ENCODE measurements around the gene MGAT4C. TPM values are rescaled to one million over a fixed set of nuclear protein-coding genes. Genes with fewer than 3 reads are reported as not detected.

MGAT4C gene
- total and polyA plus RNA-seq, 2 donors (not counting 3 experiments of a cell fraction or from before 2014, with no cell fraction given) = not detected

GRCh38 chr12:86158956-86159355 is 97.2 kb downstream of the MGAT4C start:
- intact Hi-C loops (cut with micrococcal nuclease) (no loop called here), dilution Hi-C loops (cut with MboI; ENCODE audit: extremely low pct_ligation_motif_present, low sequenced_read_pairs) (no loop called here)
- no peak for DNase-seq (ENCODE audit: low read depth, low spot score)
- H4K20me1 ChIP-seq (replicated peaks; ENCODE audit: control insufficient read depth, extremely low read depth, insufficient read depth, low read length) = no peaks in the 10 kb centered on the region
- POLR2A ChIA-PET = no interaction called here
- H3K4me1 ChIP-seq (ENCODE audit: control insufficient read depth, extremely low read depth, insufficient read depth, low read length) = no peaks in the 10 kb centered on the region
- H3K79me2 ChIP-seq (ENCODE audit: control insufficient read depth, insufficient read depth, low read length) = no peaks in the 10 kb centered on the region
- no peak overlapping the region for H3K4me3 ChIP-seq (replicated peaks in 1 of 3; ENCODE audit: insufficient read depth in 1 of 3, low read depth in 1 of 3, low read length in 3 of 3)
- H3K36me3 ChIP-seq (ENCODE audit: control insufficient read depth in 2 of 2, extremely low read depth in 1 of 2, insufficient read depth in 2 of 2, low read length in 2 of 2) = no peaks in the 10 kb centered on the region
- no peak overlapping the region for H3K27ac ChIP-seq (ENCODE audit: insufficient read depth, low read depth, low read length)
- H3K9me1 ChIP-seq (replicated peaks; ENCODE audit: control insufficient read depth, extremely low read depth, insufficient read depth, low read length) = no peaks in the 10 kb centered on the region
- TF ChIP-seq JUN (IDR thresholded peaks at IDR 0.05; ENCODE audit: borderline replicate concordance, insufficient read depth, insufficient read length, low read depth) (no peak), MYC (IDR thresholded peaks at IDR 0.05; ENCODE audit: low read depth, low read length) (no peak)
- no peak for FAIRE-seq
- H3K27me3 ChIP-seq (ENCODE audit: control insufficient read depth in 2 of 2, insufficient read depth in 2 of 2, low read length in 2 of 2) = no peaks in the 10 kb centered on the region
- CTCF ChIA-PET = interaction anchor here (1.4 kb wide), 1 partner anchor 13 kb away, joined by 8 read pairs; no protein-coding TSS in a partner anchor
- H3K9ac ChIP-seq (replicated peaks; ENCODE audit: extremely low read depth, insufficient read depth, low read length) = no peak overlapping the region
- H3K4me2 ChIP-seq (ENCODE audit: insufficient read depth, low read length) = no peak overlapping the region
- no peaks in the 10 kb centered on the region for H3K9me3 ChIP-seq (replicated peaks; ENCODE audit: control insufficient read depth, insufficient read depth, low read length)
- H2AFZ ChIP-seq (ENCODE audit: low read depth, low read length) = no peak overlapping the region
- no TSS peak for BruUV-seq (replicated peaks)

GRCh38 chr12:86154620-86155019 is 101.6 kb downstream of the MGAT4C start:
- ChIA-PET CTCF (no interaction called here), POLR2A (no interaction called here)
- no TSS peak for BruUV-seq (replicated peaks)

More at GRCh38 chr12:86154620-86155019, 101.6 kb downstream of the MGAT4C start:
- Histone ChIP-seq H3K27me3 (ENCODE audit: control insufficient read depth in 2 of 2, insufficient read depth in 2 of 2, low read length in 2 of 2) (no peaks in the 10 kb centered on the region), H2AFZ (ENCODE audit: low read depth, low read length) (no peak overlapping the region), H3K9me3 (replicated peaks; ENCODE audit: control insufficient read depth, insufficient read depth, low read length) (no peaks in the 10 kb centered on the region), H3K9ac (replicated peaks; ENCODE audit: extremely low read depth, insufficient read depth, low read length) (no peak overlapping the region), H3K4me1 (ENCODE audit: control insufficient read depth, extremely low read depth, insufficient read depth, low read length) (no peaks in the 10 kb centered on the region), H3K9me1 (replicated peaks; ENCODE audit: control insufficient read depth, extremely low read depth, insufficient read depth, low read length) (no peaks in the 10 kb centered on the region), H3K27ac (ENCODE audit: insufficient read depth, low read depth, low read length) (no peak overlapping the region), H3K79me2 (ENCODE audit: control insufficient read depth, insufficient read depth, low read length) (no peaks in the 10 kb centered on the region), H4K20me1 (replicated peaks; ENCODE audit: control insufficient read depth, extremely low read depth, insufficient read depth, low read length) (no peaks in the 10 kb centered on the region), H3K4me3 (replicated peaks in 1 of 3; ENCODE audit: insufficient read depth in 1 of 3, low read depth in 1 of 3, low read length in 3 of 3) (no peak overlapping the region), H3K36me3 (ENCODE audit: control insufficient read depth in 2 of 2, extremely low read depth in 1 of 2, insufficient read depth in 2 of 2, low read length in 2 of 2) (no peaks in the 10 kb centered on the region), H3K4me2 (ENCODE audit: insufficient read depth, low read length) (no peak overlapping the region)
- no peak for TF ChIP-seq MYC (IDR thresholded peaks at IDR 0.05; ENCODE audit: low read depth, low read length)
- TF ChIP-seq POLR2A (IDR thresholded peaks at IDR 0.05; ENCODE audit: low read depth, low read length) = no peak
- no peak for TF ChIP-seq POLR2AphosphoS5 (IDR thresholded peaks at IDR 0.05; ENCODE audit: insufficient read depth, low read depth, low read length)
- TF ChIP-seq MAX (IDR thresholded peaks at IDR 0.05; ENCODE audit: insufficient read depth, insufficient read length) = no peak
- intact Hi-C loops (cut with micrococcal nuclease) (no loop called here), dilution Hi-C loops (cut with MboI; ENCODE audit: extremely low pct_ligation_motif_present, low sequenced_read_pairs) (no loop called here)
- DNase-seq (ENCODE audit: low read depth, low spot score) (no peak), FAIRE-seq (no peak)

All from endothelial cell of umbilical vein (primary cell).